Lung (tissue), 12 donors: ENCODE results near the gene FRMD3. TPM values are rescaled to one million over a fixed set of nuclear protein-coding genes. Genes with fewer than 3 reads are reported as not detected.

Source experiments
- ATAC-seq: fragments of 200-7000 bp; cut with Tn5 transposase; one replicate; pipeline ENCODE4 v1.9.1; 2020; ENCODE audit warnings: moderate number of reproducible peaks; ENCODE audit not compliant: insufficient read depth, low FRiP score
- DNase-seq, 3 donors: peaks; one replicate each; pipeline ENCODE4 v3.0.0-alpha.2; 2013 to 2017
- H3K27ac ChIP-seq, 2 donors: one replicate each; pipeline ENCODE4 v1.5.1; 2013; ENCODE audit warnings: mild to moderate bottlenecking in 2 of 2, moderate library complexity in 2 of 2, control low read depth in 1 of 2, inconsistent platforms in 1 of 2, low read depth in 1 of 2, low read length in 1 of 2
- H3K27me3 ChIP-seq, 3 donors: one replicate each; pipeline ENCODE4 v1.5.1; 2013; ENCODE audit warnings: low read length in 2 of 3; ENCODE audit not compliant: control insufficient read depth in 3 of 3, insufficient read depth in 3 of 3
- H3K36me3 ChIP-seq, 4 donors: one replicate each; pipeline ENCODE4 v1.5.1; 2013; ENCODE audit warnings: low read length in 4 of 4, mild to moderate bottlenecking in 1 of 4, moderate library complexity in 1 of 4; ENCODE audit not compliant: control insufficient read depth in 4 of 4, insufficient read depth in 4 of 4
- H3K4me1 ChIP-seq, 5 donors: one replicate each; pipeline ENCODE4 v1.5.1; 2013; ENCODE audit warnings: low read length in 5 of 5, mild to moderate bottlenecking in 2 of 5, moderate library complexity in 1 of 5; ENCODE audit not compliant: control insufficient read depth in 5 of 5, insufficient read depth in 5 of 5
- H3K4me3 ChIP-seq: one replicate; pipeline ENCODE4 v1.5.1; 2013; ENCODE audit warnings: mild to moderate bottlenecking, control low read depth, moderate library complexity
- H3K9ac ChIP-seq, 2 donors: one replicate each; pipeline ENCODE4 v1.5.1; 2013; ENCODE audit warnings: low read length in 2 of 2, control low read depth in 1 of 2; ENCODE audit not compliant: insufficient read depth in 1 of 2
- H3K9me3 ChIP-seq, 4 donors: one replicate each; pipeline ENCODE4 v1.5.1; 2013; ENCODE audit warnings: low read length in 3 of 4, mild to moderate bottlenecking in 1 of 4, moderate library complexity in 1 of 4; ENCODE audit not compliant: control insufficient read depth in 4 of 4, insufficient read depth in 3 of 4
- WGBS, 2 donors: extraction: QIAGEN DNeasy Blood & Tissue Kit; methylation state at CpG; one replicate each; pipeline ENCODE4 v1.1.7; 2013; 5-methylcytosine and 5-hydroxymethylcytosine counted together
- polyA plus RNA-seq, 2 donors: library from polyadenylated mRNA; stranded (reverse); fragments of 200-250 nt; gene quantifications; one replicate each; pipeline ENCODE4 v1.2.1, GENCODE V29; 2013
- total RNA-seq, 2 donors: library from RNA; depleted of rRNA in 1 of 2; stranded (reverse); fragments of >200 nt in 1 of 2; gene quantifications; one replicate each; pipeline ENCODE4 v1.2.1, GENCODE V29; 2014 to 2021
- TF ChIP-seq, protein P1 (sequence below): IDR thresholded peaks from 2 replicates; pipeline ENCODE4 v1.5.1; 2012; ENCODE audit warnings: mild to moderate bottlenecking; ENCODE audit errors: control extremely low read depth, extremely low read depth
- donor health status: control.
- donor health status: control.
- donor health status: Bipolar disorder and iron deficiency.
- donor health status: healthy.
- donor health status: DM: yes; HTN: yes; CAD: no.

Gene FRMD3
- total and polyA plus RNA-seq, 4 donors: 0.75 to 3.2 (median 1.6) TPM

DNA sequence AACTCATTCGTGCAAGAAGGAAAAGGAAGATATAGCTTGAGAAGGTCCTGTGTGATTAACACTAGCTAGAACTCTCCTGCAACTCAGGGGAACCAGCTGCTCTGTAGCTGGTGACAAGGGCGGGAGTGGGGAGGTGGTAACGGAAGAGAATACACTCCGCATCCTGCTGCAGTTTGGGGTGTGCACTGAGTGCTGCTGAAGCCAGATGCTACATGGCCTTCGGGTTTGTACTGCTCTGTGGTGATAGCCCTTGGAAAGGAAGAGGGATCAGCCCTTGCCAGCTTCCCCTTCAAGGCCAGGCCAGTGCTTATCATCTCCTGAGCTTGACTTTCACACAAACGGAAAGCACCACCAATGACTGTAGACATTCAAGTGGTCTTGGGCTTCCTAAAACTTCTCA is 34.3 kb downstream of the FRMD3 start:
- H3K9ac ChIP-seq: no peak overlapping the region
- H3K9me3 ChIP-seq: no peaks in the 10 kb centered on the region
- WGBS, 2 donors: 82 to 87% methylated on average over 6 of the region's 6 CpGs
- ATAC-seq (no peak), DNase-seq (no peak)
- TF ChIP-seq, protein P1, sequence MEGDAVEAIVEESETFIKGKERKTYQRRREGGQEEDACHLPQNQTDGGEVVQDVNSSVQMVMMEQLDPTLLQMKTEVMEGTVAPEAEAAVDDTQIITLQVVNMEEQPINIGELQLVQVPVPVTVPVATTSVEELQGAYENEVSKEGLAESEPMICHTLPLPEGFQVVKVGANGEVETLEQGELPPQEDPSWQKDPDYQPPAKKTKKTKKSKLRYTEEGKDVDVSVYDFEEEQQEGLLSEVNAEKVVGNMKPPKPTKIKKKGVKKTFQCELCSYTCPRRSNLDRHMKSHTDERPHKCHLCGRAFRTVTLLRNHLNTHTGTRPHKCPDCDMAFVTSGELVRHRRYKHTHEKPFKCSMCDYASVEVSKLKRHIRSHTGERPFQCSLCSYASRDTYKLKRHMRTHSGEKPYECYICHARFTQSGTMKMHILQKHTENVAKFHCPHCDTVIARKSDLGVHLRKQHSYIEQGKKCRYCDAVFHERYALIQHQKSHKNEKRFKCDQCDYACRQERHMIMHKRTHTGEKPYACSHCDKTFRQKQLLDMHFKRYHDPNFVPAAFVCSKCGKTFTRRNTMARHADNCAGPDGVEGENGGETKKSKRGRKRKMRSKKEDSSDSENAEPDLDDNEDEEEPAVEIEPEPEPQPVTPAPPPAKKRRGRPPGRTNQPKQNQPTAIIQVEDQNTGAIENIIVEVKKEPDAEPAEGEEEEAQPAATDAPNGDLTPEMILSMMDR: no peak
- peaks cover 0 to 4% (median 0%) of the 10 kb centered on the region in 5 donors for H3K4me1 ChIP-seq
- H3K27me3 ChIP-seq: no peaks in the 10 kb centered on the region
- no peak overlapping the region for H3K4me3 ChIP-seq
- no peak overlapping the region for H3K27ac ChIP-seq
- H3K36me3 ChIP-seq: no peaks in the 10 kb centered on the region

DNA sequence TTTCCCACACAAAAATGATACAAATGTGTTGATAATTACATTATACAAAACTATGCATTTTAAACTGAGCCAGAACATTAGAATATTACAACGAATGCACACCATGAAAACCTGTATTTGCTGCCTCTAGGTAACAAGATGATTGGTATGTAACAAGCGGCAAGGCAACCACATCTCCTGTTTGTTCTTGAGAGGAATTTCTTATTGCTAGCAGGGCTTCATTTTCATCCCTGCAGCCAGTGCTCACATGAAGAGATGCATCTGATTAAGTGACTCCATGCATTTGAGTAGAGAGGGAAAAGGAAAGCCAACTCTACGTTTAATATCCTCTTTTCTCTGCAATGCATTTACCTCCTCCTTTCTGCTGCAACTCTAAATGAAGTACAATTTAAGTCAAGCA is 36.6 kb downstream of the FRMD3 start:
- Histone ChIP-seq H3K36me3 (no peaks in the 10 kb centered on the region), H3K4me3 (no peak overlapping the region), H3K4me1 (peaks cover 0 to 1% (median 0%) of the 10 kb centered on the region in 5 donors), H3K27ac (no peak overlapping the region), H3K9ac (no peak overlapping the region), H3K27me3 (no peaks in the 10 kb centered on the region), H3K9me3 (no peaks in the 10 kb centered on the region)
- WGBS, 2 donors: 74 to 76% methylated on average over 3 of the region's 3 CpGs
- TF ChIP-seq, protein P1: no peak
- DNase-seq (no peak), ATAC-seq (no peak)

DNA sequence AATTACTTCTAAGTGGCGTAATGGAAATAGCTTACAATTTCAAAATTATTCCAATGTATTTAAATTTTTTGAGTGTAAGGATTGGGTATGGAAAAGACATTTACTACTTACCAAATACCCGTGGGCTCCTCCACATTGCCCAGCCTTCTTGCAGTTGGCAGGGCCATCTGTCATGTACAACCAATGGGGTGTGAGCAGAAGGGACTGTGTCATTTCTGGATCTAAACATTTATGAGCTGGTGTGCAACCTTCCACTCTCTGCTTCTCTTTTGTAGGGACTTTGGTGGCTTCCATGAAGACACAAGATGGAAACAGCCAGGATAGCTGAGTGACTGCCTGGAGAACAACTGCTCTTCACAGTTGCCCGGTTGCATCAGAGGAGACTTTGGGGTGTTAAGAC is 40.8 kb downstream of the FRMD3 start:
- ATAC-seq: no peak
- no peak for DNase-seq
- Histone ChIP-seq H3K4me3 (no peak overlapping the region), H3K4me1 (peaks cover 0 to 1% (median 0%) of the 10 kb centered on the region in 5 donors), H3K9me3 (no peaks in the 10 kb centered on the region), H3K27ac (no peak overlapping the region), H3K36me3 (no peaks in the 10 kb centered on the region), H3K9ac (no peak overlapping the region), H3K27me3 (no peaks in the 10 kb centered on the region)
- TF ChIP-seq, protein P1: no peak
- WGBS, 2 donors: 96 to 98% methylated on average over 3 of the region's 3 CpGs

DNA sequence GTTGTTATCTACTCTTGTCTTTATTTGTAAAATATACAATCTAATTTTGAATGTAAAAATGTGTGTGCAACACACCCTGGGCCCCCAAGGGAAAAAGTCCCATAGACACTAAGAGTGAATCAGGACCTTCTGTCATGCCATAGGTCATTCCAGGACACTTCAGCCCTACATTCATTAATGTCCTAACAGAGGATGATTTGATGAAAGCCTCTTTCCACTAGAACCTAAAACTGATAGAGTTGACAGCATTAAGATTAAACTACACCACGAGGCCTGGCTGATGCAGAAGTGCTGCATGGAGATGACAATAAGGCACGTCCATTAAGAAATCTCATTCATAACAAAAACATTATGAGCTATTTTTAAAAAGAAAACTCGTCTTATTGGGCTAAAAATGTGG is 46.2 kb downstream of the FRMD3 start:
- 76 to 87% methylated on average over 3 of the region's 3 CpGs for WGBS, 2 donors

More for the DNA sequence above, 46.2 kb downstream of the FRMD3 start:
- Histone ChIP-seq H3K4me1 (no peaks in the 10 kb centered on the region), H3K4me3 (no peak overlapping the region), H3K9ac (no peak overlapping the region), H3K9me3 (no peaks in the 10 kb centered on the region), H3K27me3 (no peaks in the 10 kb centered on the region), H3K27ac (no peak overlapping the region), H3K36me3 (no peaks in the 10 kb centered on the region)
- no peak for ATAC-seq
- no peak for DNase-seq
- TF ChIP-seq, protein P1: no peak
